Heart left ventricle (tissue), 16 donors: ENCODE measurements around the gene CYB5R4. TPM values are rescaled to one million over a fixed set of nuclear protein-coding genes. Genes with fewer than 3 reads are reported as not detected.

Source experiments
- ATAC-seq, 4 donors: fragments of 200-7000 bp; cut with Tn5 transposase; one replicate each; pipeline ENCODE4 v1.9.1; 2020 to 2022; ENCODE audit warnings: moderate library complexity in 4 of 4, mild to moderate bottlenecking in 3 of 4, moderate number of reproducible peaks in 1 of 4
- DNase-seq, 5 donors: peaks; one replicate each; pipeline ENCODE4 v3.0.0-alpha.2; 2020
- H3K27ac ChIP-seq, 12 donors: fragments of 200-600 bp; sonication (generic) in 4 of 12; one replicate each; pipeline versions ENCODE4 v1.5.0 to v1.8.0; 2016 to 2022; ENCODE audit warnings: mild to moderate bottlenecking in 2 of 12
- H3K27me3 ChIP-seq, 9 donors: fragments of 200-600 bp; sonication (generic) in 2 of 9; one replicate each; pipeline versions ENCODE4 v1.5.1 to v1.8.0; 2016 to 2022; ENCODE audit warnings: mild to moderate bottlenecking in 3 of 9
- H3K36me3 ChIP-seq, 9 donors: fragments of 200-600 bp; sonication (generic) in 2 of 9; one replicate each; pipeline versions ENCODE4 v1.5.0 to v1.8.0; 2018 to 2022; ENCODE audit warnings: mild to moderate bottlenecking in 2 of 9
- H3K4me1 ChIP-seq, 12 donors: fragments of 200-600 bp; sonication (generic) in 4 of 12; one replicate each; pipeline versions ENCODE4 v1.5.0 to v1.8.0; 2016 to 2022; ENCODE audit warnings: mild to moderate bottlenecking in 3 of 12
- H3K4me3 ChIP-seq, 12 donors: fragments of 200-600 bp; sonication (generic) in 4 of 12; one replicate each; pipeline versions ENCODE4 v1.5.0 to v1.8.0; 2017 to 2022; ENCODE audit warnings: mild to moderate bottlenecking in 9 of 12, moderate library complexity in 4 of 12
- H3K9me3 ChIP-seq, 12 donors: fragments of 200-600 bp; sonication (generic) in 4 of 12; one replicate each; pipeline versions ENCODE4 v1.5.0 to v1.8.0; 2016 to 2022; ENCODE audit warnings: mild to moderate bottlenecking in 1 of 12
- POLR2A ChIP-seq, 2 donors: fragments of 450-650 bp; IDR thresholded peaks; one replicate each; pipeline ENCODE4 v1.6.1; 2017; ENCODE audit warnings: antibody characterized with exemption in 2 of 2, mild to moderate bottlenecking in 2 of 2, moderate library complexity in 2 of 2
- WGBS, 4 donors: extraction: QIAGEN DNeasy Blood & Tissue Kit in 2 of 4; methylation state at CpG; one replicate each; pipeline versions ENCODE4 v1.1.5 to v1.1.7; 2013 to 2018; 5-methylcytosine and 5-hydroxymethylcytosine counted together
- intact Hi-C, 10 donors: fragments of 100-400 bp; cut with DNase I; formaldehyde crosslinking; loops; one replicate each; pipeline versions ENCODE4 v1.11.1 to v1.14.2; 2022
- polyA plus RNA-seq, 2 donors: library from polyadenylated mRNA; stranded (reverse); fragments of 200-250 nt; gene quantifications; one replicate each; pipeline ENCODE4 v1.2.3, GENCODE V29; 2013
- total RNA-seq, 9 donors: library from RNA; depleted of rRNA in 2 of 9; stranded (reverse); fragments of >200 nt in 2 of 9; fragmentation: NEBNext Ultra II Directional in 3 of 9; extraction: Animal tissue kit (Norgen Biotek cat#: 25700) in 3 of 9; gene quantifications; one replicate each; pipeline versions ENCODE4 v1.1.0 to v1.2.4, GENCODE V29; 2016 to 2023
- TF ChIP-seq, protein P1 (sequence below), 12 donors: fragments of 200-600 bp; sonication (generic) in 4 of 12; IDR thresholded peaks; one replicate each; pipeline versions ENCODE4 v1.5.0 to v1.8.0; 2018 to 2022; ENCODE audit warnings: antibody characterized with exemption in 12 of 12, mild to moderate bottlenecking in 5 of 12
- donor health status: ischemic (EF 13 %, LVEDD 7.1; RV severe dilation, severe dysfunction).
- donor health status: healthy with polysubstance abuse.
- donor health status: DM: no; HTN: yes; CAD: no.
- donor health status: DM: no; HTN: no; CAD: no.
- donor health status: ischemic (EF 25% LVEDD 6.9; RV normal size, moderate dysfunction).
- donor health status: ischemic (EF 25% LVEDD 5.7; RV mildly dilated, moderate dysfunction).
- donor health status: healthy.
- donor health status: DM: yes; HTN: yes; CAD: no.
- donor health status: ischemic (EF 35%, LVEDD 5.7; RV mildly dilated, moderate dysfunction).
- donor health status: nonischemic (EF 11% LVEDD 7.7; RV severe dilation, severe dysfunction).
- donor health status: DM: yes; HTN: yes; CAD: no.
- donor health status: PGD.
- donor health status: ischemic (EF 29% LVEDD 5.4; RV normal size, mild dysfunction).
- donor health status: nonischemic (EF 23%, LVEDD 6.1; RV moderate dilation, normal function).

The CYB5R4 gene
- total and polyA plus RNA-seq, 11 donors, result 1.3 to 29.0 (median 15.6) TPM

DNA sequence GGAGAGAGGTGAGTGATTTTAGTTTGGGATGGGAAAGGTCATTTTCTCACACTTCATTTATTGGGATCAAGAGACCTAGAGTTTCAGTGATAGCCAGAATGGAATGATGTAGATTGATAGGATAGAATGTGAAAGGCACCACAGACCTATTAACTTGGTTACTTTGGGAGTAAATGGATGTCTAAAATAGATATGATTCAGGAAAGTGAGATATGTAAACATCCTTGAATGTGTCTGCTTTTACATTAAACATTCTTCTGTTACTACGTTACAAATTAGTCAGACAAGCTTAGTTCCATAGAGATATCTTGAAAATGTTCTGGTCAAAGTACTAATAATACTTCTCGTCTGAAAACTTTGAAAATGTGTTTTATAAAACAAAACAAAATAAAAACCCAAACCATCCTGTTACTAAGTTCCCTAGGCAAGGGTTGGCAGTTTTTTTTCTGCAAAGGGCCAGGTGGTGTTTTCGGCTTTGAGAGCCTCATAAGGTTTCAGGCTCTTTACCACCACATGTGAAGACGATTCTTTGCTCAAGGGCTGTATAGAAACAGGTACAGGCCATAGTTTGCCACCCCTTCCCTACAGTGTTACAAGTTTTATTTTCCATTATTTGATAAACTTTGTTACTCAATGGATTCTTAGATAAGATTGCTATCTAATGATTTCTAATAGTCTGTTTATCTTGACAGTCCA lies 3.4 kb downstream of the CYB5R4 start:
- DNase-seq (no peak), ATAC-seq (no peak)
- H3K4me1 ChIP-seq, result peaks cover 0 to 36% (median 14%) of the 10 kb centered on the region in 12 donors
- peaks cover 0 to 42% (median 32%) of the 10 kb centered on the region in 9 donors for H3K36me3 ChIP-seq
- no peak overlapping the region for H3K4me3 ChIP-seq
- 79 to 88% (median 87%) methylated on average over 4 of the region's 4 CpGs for whole genome bisulfite sequencing, 4 donors
- H3K27me3 ChIP-seq, result no peaks in the 10 kb centered on the region
- intact Hi-C loops, result no loop called here
- H3K27ac ChIP-seq, result no peak overlapping the region
- TF ChIP-seq POLR2A (IDR thresholded peaks at IDR 0.05), result no peak
- no peaks in the 10 kb centered on the region for H3K9me3 ChIP-seq

DNA sequence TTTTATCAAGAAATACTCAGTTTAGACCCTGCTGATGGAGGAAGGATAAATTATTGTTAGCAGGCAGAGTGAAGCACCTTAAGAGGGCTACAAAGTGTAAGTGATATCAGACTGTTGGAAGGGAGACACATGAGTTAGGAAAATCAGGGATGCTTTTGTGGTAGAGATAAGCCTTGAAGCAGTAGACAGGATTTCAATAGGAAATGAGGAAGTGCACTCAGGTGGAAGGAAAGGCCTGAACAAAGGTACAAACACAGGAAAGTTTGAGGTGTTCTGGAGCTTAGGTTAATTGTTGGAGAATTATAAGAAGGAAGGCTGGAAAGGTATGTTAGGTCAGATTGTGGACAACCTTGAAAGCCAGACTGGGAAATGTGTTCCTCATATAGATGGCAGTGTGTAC lies 7.6 kb downstream of the CYB5R4 start:
- intact Hi-C loops, result no loop called here
- Histone ChIP-seq H3K4me1 (peaks cover 0 to 20% (median 0%) of the 10 kb centered on the region in 12 donors), H3K27ac (peak overlapping the region in 1 of 12 donors; percentile 23), H3K36me3 (peaks cover 0 to 46% (median 35%) of the 10 kb centered on the region in 9 donors), H3K9me3 (no peaks in the 10 kb centered on the region), H3K4me3 (no peak overlapping the region), H3K27me3 (no peaks in the 10 kb centered on the region)
- DNase-seq, result no peak
- TF ChIP-seq, protein P1, sequence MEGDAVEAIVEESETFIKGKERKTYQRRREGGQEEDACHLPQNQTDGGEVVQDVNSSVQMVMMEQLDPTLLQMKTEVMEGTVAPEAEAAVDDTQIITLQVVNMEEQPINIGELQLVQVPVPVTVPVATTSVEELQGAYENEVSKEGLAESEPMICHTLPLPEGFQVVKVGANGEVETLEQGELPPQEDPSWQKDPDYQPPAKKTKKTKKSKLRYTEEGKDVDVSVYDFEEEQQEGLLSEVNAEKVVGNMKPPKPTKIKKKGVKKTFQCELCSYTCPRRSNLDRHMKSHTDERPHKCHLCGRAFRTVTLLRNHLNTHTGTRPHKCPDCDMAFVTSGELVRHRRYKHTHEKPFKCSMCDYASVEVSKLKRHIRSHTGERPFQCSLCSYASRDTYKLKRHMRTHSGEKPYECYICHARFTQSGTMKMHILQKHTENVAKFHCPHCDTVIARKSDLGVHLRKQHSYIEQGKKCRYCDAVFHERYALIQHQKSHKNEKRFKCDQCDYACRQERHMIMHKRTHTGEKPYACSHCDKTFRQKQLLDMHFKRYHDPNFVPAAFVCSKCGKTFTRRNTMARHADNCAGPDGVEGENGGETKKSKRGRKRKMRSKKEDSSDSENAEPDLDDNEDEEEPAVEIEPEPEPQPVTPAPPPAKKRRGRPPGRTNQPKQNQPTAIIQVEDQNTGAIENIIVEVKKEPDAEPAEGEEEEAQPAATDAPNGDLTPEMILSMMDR (IDR thresholded peaks at IDR 0.05), result no peak
- TF ChIP-seq POLR2A (IDR thresholded peaks at IDR 0.05), result no peak
- ATAC-seq, result no peak

DNA sequence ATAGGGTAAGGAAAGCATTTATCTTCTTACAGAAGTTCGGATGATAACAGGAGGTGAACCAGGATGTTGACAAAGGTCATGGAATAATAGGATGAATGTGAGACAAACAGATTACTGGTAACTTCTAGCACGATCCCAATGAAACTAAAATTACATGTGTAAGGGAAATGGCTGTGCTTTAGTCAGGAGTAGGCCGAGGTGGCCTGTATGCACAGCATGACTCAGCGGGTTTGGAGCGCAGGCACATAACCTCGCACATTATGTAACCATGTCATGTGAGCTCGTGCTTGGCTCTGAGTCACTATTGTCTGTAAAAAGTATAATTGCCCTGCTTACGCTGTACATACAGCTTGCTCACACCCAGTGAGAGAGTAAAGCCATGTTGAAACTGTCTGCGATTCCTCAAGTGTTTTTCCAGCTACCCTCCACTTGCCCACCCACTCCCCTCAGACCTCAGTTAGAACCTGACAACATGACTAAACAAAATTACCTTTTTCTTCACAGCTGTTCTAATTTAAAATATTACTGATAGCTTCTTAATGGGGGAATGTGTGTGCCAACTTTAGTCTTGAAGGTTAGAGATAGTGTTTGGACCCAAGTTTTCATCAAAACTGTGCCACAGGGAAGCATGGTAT lies 8.2 kb downstream of the CYB5R4 start:
- Histone ChIP-seq H3K36me3 (peaks cover 0 to 46% (median 35%) of the 10 kb centered on the region in 9 donors), H3K4me3 (no peak overlapping the region), H3K27me3 (no peaks in the 10 kb centered on the region), H3K4me1 (peaks cover 0 to 23% (median 0%) of the 10 kb centered on the region in 12 donors), H3K9me3 (no peaks in the 10 kb centered on the region), H3K27ac (peak overlapping the region in 1 of 12 donors; percentile 23)
- ATAC-seq, result peak in 2 of 4 donors; percentile 47 to 68
- 88 to 95% (median 92%) methylated on average over 9 of the region's 9 CpGs for WGBS, 4 donors
- TF ChIP-seq POLR2A (IDR thresholded peaks at IDR 0.05), result no peak
- TF ChIP-seq, protein P1 (IDR thresholded peaks at IDR 0.05), result no peak
- peak in 3 of 5 donors; percentile 40 to 62 (median 54) for DNase-seq
- intact Hi-C loops, result no loop called here

DNA sequence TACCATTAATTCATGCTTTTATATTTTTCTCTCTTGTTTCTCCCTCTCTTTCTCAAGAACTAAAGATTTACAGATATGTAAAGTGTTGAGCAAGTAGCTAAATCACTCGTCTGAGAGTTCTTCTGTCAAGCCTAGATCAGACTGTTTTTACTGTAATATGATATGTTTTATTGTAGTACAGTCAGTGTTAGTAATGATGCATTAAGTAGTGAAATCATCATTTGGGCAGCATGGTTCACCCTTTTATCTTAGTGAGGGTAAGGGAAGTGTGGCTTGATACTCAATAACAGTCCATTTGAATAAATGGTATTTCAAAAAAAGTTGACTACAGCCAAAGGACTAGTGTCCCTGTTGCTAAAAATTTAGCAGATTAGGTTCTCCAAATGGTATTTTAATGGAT lies 9.2 kb downstream of the CYB5R4 start:
- DNase-seq (no peak), ATAC-seq (no peak)

More for the DNA sequence above, 9.2 kb downstream of the CYB5R4 start:
- H3K36me3 ChIP-seq, result peaks cover 0 to 46% (median 35%) of the 10 kb centered on the region in 9 donors
- intact Hi-C loops, result no loop called here
- H3K27ac ChIP-seq, result no peak overlapping the region
- TF ChIP-seq, protein P1 (IDR thresholded peaks at IDR 0.05), result no peak
- no peak for TF ChIP-seq POLR2A (IDR thresholded peaks at IDR 0.05)
- no peaks in the 10 kb centered on the region for H3K27me3 ChIP-seq
- whole genome bisulfite sequencing, 4 donors, result 60 to 68% (median 63%) methylated on average over 1 of the region's 1 CpG
- no peaks in the 10 kb centered on the region for H3K9me3 ChIP-seq
- H3K4me3 ChIP-seq, result no peak overlapping the region
- H3K4me1 ChIP-seq, result peaks cover 0 to 30% (median 0%) of the 10 kb centered on the region in 12 donors
